Suprapubic skin (tissue), 4 donors: ENCODE results near the gene SPRR1A. TPM values are rescaled to one million over a fixed set of nuclear protein-coding genes. Genes with fewer than 3 reads are reported as not detected.

ENCODE experiments used
- DNase-seq, 2 donors: peaks; one replicate each; pipeline ENCODE4 v3.0.0-alpha.2; 2019; ENCODE audit warnings: low spot score in 2 of 2
- H3K27ac ChIP-seq: fragments of 200-600 bp; sonication (generic); one replicate; pipeline ENCODE4 v1.5.1; 2019
- H3K27me3 ChIP-seq: fragments of 200-600 bp; sonication (generic); one replicate; pipeline ENCODE4 v1.5.1; 2019
- H3K36me3 ChIP-seq: fragments of 200-600 bp; sonication (generic); one replicate; pipeline ENCODE4 v1.5.1; 2019
- H3K4me1 ChIP-seq: fragments of 200-600 bp; sonication (generic); one replicate; pipeline ENCODE4 v1.5.1; 2019
- H3K4me3 ChIP-seq: fragments of 200-600 bp; sonication (generic); one replicate; pipeline ENCODE4 v1.5.1; 2019; ENCODE audit warnings: mild to moderate bottlenecking
- H3K9me3 ChIP-seq: fragments of 200-600 bp; sonication (generic); one replicate; pipeline ENCODE4 v1.5.1; 2019
- EP300 ChIP-seq: sonication (generic); formaldehyde crosslinking; IDR thresholded peaks from one replicate; pipeline ENCODE4 v1.6.1; 2017; ENCODE audit warnings: antibody characterized with exemption
- POLR2A ChIP-seq, 2 donors: fragments of 450-650 bp; IDR thresholded peaks; one replicate each; pipeline ENCODE4 v1.6.1; 2017; ENCODE audit warnings: antibody characterized with exemption in 2 of 2, mild to moderate bottlenecking in 2 of 2, moderate library complexity in 2 of 2
- POLR2AphosphoS5 ChIP-seq, 3 donors: sonication (generic); formaldehyde crosslinking; IDR thresholded peaks; one replicate each; pipeline ENCODE4 v1.6.1; 2017; ENCODE audit warnings: antibody characterized with exemption in 3 of 3
- WGBS: methylation state at CpG from one replicate; pipeline ENCODE4 v1.1.5; 2018; 5-methylcytosine and 5-hydroxymethylcytosine counted together
- total RNA-seq, 4 donors: library from RNA; depleted of rRNA; stranded (reverse); fragments of >200 nt; gene quantifications; one replicate each; pipeline ENCODE4 v1.1.0, GENCODE V29; 2016
- TF ChIP-seq, protein P1 (sequence below), 2 donors: fragments of 200-600 bp in 1 of 2; fragments of 450-650 bp in 1 of 2; sonication (generic) in 1 of 2; IDR thresholded peaks; one replicate each; pipeline ENCODE4 v1.5.1; 2016 to 2019; ENCODE audit warnings: antibody characterized with exemption in 2 of 2, mild to moderate bottlenecking in 1 of 2, moderate library complexity in 1 of 2

SPRR1A gene
- total RNA-seq, 4 donors from 2014 or later = 66.5 TPM; not detected in 3

DNA sequence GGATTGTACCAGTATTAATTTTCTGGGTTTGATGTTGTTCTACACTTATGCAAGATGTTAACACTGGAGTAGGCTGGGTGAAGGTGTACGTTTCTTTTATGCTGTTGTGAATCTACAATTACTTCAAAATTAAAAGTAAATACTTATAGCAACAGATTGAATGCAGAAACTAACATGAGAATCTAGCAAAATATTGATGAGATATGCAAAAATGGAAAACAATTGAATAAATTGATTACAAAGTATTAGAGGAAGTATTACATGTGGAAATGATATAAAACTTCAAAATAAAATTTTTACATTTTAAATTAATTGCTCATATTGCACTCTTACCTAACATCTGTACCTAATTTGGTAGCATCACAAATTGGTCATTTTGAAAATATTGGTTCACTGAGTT, 12.0 kb downstream of the SPRR1A start:
- 46% methylated on average over 1 of the region's 1 CpG for WGBS

DNA sequence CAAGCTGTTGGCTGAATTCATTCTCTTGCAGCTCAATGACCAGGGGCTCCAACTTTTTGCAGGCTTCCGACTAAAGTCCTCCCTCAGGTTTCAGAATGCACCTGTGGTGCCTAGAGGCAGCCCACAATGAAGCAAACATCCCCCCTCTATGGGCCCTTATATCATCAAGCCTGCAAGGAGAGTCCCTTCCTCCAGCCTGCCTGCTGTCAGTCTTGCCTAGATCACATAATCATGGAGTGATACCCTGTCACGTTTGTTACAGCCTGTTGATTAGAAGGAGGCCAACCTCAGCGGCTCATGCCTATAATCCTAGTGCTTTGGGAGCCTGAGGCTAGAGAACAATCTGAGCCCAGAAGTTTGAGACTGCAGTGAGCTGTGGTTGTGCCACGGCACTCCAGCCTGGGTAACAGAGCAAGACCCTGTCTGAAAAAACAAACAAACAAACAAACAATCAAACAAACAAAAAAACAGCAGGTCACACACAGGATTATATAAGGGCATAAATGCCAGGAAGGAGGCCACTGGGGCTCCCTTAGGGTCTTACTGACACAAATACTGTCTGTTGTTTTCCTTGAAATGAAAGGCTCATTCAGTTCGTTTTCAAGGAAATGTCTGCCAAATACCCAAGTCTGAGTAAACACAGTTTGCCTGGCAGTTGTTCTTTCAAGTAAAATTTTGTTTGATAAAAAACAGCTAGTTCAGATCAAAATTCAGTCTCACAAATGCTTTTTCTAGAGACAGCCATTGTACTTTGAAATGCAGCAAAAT, 12.9 kb downstream of the SPRR1A start:
- H3K36me3 ChIP-seq = no peaks in the 10 kb centered on the region
- no peaks in the 10 kb centered on the region for H3K9me3 ChIP-seq
- no peak for DNase-seq
- no peaks in the 10 kb centered on the region for H3K27me3 ChIP-seq
- H3K27ac ChIP-seq = no peak overlapping the region
- TF ChIP-seq POLR2A (IDR thresholded peaks at IDR 0.05) = no peak
- no peak for TF ChIP-seq POLR2AphosphoS5 (IDR thresholded peaks at IDR 0.05)
- TF ChIP-seq, protein P1, sequence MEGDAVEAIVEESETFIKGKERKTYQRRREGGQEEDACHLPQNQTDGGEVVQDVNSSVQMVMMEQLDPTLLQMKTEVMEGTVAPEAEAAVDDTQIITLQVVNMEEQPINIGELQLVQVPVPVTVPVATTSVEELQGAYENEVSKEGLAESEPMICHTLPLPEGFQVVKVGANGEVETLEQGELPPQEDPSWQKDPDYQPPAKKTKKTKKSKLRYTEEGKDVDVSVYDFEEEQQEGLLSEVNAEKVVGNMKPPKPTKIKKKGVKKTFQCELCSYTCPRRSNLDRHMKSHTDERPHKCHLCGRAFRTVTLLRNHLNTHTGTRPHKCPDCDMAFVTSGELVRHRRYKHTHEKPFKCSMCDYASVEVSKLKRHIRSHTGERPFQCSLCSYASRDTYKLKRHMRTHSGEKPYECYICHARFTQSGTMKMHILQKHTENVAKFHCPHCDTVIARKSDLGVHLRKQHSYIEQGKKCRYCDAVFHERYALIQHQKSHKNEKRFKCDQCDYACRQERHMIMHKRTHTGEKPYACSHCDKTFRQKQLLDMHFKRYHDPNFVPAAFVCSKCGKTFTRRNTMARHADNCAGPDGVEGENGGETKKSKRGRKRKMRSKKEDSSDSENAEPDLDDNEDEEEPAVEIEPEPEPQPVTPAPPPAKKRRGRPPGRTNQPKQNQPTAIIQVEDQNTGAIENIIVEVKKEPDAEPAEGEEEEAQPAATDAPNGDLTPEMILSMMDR (IDR thresholded peaks at IDR 0.05) = no peak
- TF ChIP-seq EP300 = no peak
- no peak overlapping the region for H3K4me3 ChIP-seq
- WGBS = 24% methylated on average over 5 of the region's 5 CpGs
- H3K4me1 ChIP-seq = no peaks in the 10 kb centered on the region

More for the DNA sequence above, 12.0 kb downstream of the SPRR1A start:
- Histone ChIP-seq H3K36me3 (no peaks in the 10 kb centered on the region), H3K27ac (no peak overlapping the region), H3K4me1 (no peaks in the 10 kb centered on the region), H3K4me3 (no peak overlapping the region), H3K27me3 (no peaks in the 10 kb centered on the region), H3K9me3 (no peaks in the 10 kb centered on the region)
- TF ChIP-seq POLR2AphosphoS5 (IDR thresholded peaks at IDR 0.05) (no peak), EP300 (no peak), POLR2A (IDR thresholded peaks at IDR 0.05) (no peak)
- TF ChIP-seq, protein P1 (IDR thresholded peaks at IDR 0.05) = no peak
- no peak for DNase-seq

DNA sequence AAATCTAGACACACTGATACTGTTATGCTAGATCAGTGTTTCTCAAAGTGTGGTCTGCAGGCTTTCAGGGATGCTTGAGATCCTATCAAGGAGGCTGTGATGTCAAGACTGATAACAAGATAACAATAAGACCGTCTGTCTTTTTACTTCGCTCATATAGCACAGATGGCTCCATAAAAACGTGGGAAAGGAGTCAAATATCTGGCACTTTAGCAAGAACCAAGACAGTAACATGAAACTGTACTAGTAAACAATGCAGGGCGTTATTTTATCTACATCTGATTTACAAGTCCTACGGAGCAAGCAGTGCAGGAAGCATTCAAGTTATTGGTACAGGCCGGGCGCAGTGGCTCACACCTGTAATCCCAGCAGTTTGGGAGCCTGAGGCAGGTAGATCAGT, 14.0 kb downstream of the SPRR1A start:
- no peak overlapping the region for H3K4me3 ChIP-seq
- no peaks in the 10 kb centered on the region for H3K27me3 ChIP-seq
- H3K9me3 ChIP-seq = no peaks in the 10 kb centered on the region
- no peaks in the 10 kb centered on the region for H3K4me1 ChIP-seq
- 33% methylated on average over 7 of the region's 7 CpGs for WGBS
- H3K27ac ChIP-seq = no peak overlapping the region
- no peak for TF ChIP-seq EP300
- TF ChIP-seq, protein P1 (IDR thresholded peaks at IDR 0.05) = no peak
- TF ChIP-seq POLR2A (IDR thresholded peaks at IDR 0.05) = no peak
- TF ChIP-seq POLR2AphosphoS5 (IDR thresholded peaks at IDR 0.05) = no peak
- H3K36me3 ChIP-seq = no peaks in the 10 kb centered on the region
- no peak for DNase-seq

DNA sequence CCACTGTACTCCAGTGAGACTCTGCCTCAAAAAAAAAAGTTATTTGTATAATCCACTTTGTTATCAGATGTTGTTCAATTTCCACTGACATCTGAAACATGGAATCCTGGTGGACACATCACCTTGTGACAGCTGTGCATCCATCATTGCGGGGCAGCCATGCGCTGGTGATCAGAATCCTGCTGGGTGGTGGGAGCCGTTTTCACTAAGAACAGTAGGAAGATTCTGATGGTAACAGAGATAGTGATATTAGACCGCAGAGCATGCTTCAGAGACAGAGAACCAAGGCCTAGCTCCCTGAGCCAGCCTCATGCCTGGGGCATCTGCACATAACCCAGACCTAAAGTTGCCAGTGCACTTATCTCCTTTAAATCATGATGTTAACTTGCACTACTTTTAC, 14.6 kb downstream of the SPRR1A start:
- no peak overlapping the region for H3K27ac ChIP-seq
- H3K4me1 ChIP-seq = no peaks in the 10 kb centered on the region
- H3K4me3 ChIP-seq = no peak overlapping the region
- H3K36me3 ChIP-seq = no peaks in the 10 kb centered on the region
- no peaks in the 10 kb centered on the region for H3K9me3 ChIP-seq
- no peaks in the 10 kb centered on the region for H3K27me3 ChIP-seq
- no peak for DNase-seq
- TF ChIP-seq POLR2A (IDR thresholded peaks at IDR 0.05) (no peak), POLR2AphosphoS5 (IDR thresholded peaks at IDR 0.05) (no peak), EP300 (no peak)
- TF ChIP-seq, protein P1 (IDR thresholded peaks at IDR 0.05) = no peak
- WGBS = 75% methylated on average over 4 of the region's 4 CpGs

DNA sequence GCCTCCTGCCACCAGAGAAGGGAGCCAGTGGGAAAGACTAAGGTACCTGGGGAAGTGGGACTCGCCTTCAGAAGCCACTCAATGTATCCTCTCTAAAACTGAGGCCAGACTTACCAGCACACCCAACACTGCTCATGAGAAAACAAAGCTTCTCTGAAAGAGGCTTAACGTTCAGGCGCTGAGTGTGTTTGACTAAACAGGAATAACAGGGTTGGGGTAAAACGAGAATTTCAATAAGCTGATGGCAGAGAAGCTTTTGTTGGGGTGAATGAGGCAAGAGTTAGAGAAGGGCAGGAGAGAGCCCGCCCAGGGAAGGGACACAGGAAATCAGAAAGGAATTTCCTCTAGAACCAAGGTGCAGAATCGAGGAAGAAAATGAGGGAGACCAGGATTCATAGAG, 15.9 kb downstream of the SPRR1A start:
- Histone ChIP-seq H3K27ac (no peak overlapping the region), H3K4me1 (no peaks in the 10 kb centered on the region), H3K36me3 (no peaks in the 10 kb centered on the region), H3K4me3 (no peak overlapping the region), H3K9me3 (no peaks in the 10 kb centered on the region), H3K27me3 (no peaks in the 10 kb centered on the region)
- no peak for DNase-seq
- TF ChIP-seq, protein P1 (IDR thresholded peaks at IDR 0.05) = no peak
- no peak for TF ChIP-seq EP300
- no peak for TF ChIP-seq POLR2A (IDR thresholded peaks at IDR 0.05)
- TF ChIP-seq POLR2AphosphoS5 (IDR thresholded peaks at IDR 0.05) = no peak
- WGBS = 71% methylated on average over 6 of the region's 6 CpGs
